Heart right ventricle (tissue), 16 donors: ENCODE measurements around the gene ANKRD45. TPM values are rescaled to one million over a fixed set of nuclear protein-coding genes. Genes with fewer than 3 reads are reported as not detected.

Experiments used
- ATAC-seq, 8 donors: fragments of 200-7000 bp; cut with Tn5 transposase; one replicate each; pipeline ENCODE4 v1.9.1; 2020; ENCODE audit warnings: mild to moderate bottlenecking in 8 of 8, moderate library complexity in 8 of 8, moderate number of reproducible peaks in 1 of 8
- DNase-seq, 2 donors: peaks; one replicate each; pipeline ENCODE4 v3.0.0-alpha.2; 2020
- H3K27ac ChIP-seq, 10 donors: fragments of 200-600 bp; sonication (generic) in 2 of 10; one replicate each; pipeline versions ENCODE4 v1.5.0 to v1.8.0; 2020 to 2022; ENCODE audit warnings: mild to moderate bottlenecking in 3 of 10
- H3K27me3 ChIP-seq, 7 donors: fragments of 200-600 bp; one replicate each; pipeline ENCODE4 v1.8.0; 2021 to 2022; ENCODE audit warnings: mild to moderate bottlenecking in 2 of 7
- H3K36me3 ChIP-seq, 9 donors: fragments of 200-600 bp; sonication (generic) in 1 of 9; one replicate each; pipeline versions ENCODE4 v1.5.0 to v1.8.0; 2020 to 2022; ENCODE audit warnings: mild to moderate bottlenecking in 2 of 9
- H3K4me1 ChIP-seq, 9 donors: fragments of 200-600 bp; sonication (generic) in 1 of 9; one replicate each; pipeline versions ENCODE4 v1.5.0 to v1.8.0; 2020 to 2022; ENCODE audit warnings: mild to moderate bottlenecking in 4 of 9
- H3K4me3 ChIP-seq, 10 donors: fragments of 200-600 bp; sonication (generic) in 2 of 10; one replicate each; pipeline versions ENCODE4 v1.5.0 to v1.8.0; 2020 to 2022; ENCODE audit warnings: mild to moderate bottlenecking in 7 of 10, moderate library complexity in 2 of 10
- H3K9me3 ChIP-seq, 11 donors: fragments of 200-600 bp in 10 of 11; sonication (generic) in 2 of 11; one replicate each; pipeline versions ENCODE4 v1.5.0 to v1.8.0; 2013 to 2022; ENCODE audit warnings: mild to moderate bottlenecking in 2 of 11, control low read depth in 1 of 11, moderate library complexity in 1 of 11
- CTCF ChIP-seq, 9 donors: fragments of 200-600 bp; sonication (generic) in 2 of 9; IDR thresholded peaks; one replicate each; pipeline versions ENCODE4 v1.5.0 to v1.8.0; 2021 to 2022; ENCODE audit warnings: antibody characterized with exemption in 9 of 9, mild to moderate bottlenecking in 5 of 9, moderate library complexity in 1 of 9
- WGBS, 2 donors: extraction: QIAGEN DNeasy Blood & Tissue Kit; methylation state at CpG; one replicate each; pipeline ENCODE4 v1.1.7; 2013; ENCODE audit warnings: inconsistent platforms in 1 of 2; 5-methylcytosine and 5-hydroxymethylcytosine counted together
- intact Hi-C, 10 donors: fragments of 100-400 bp; cut with DNase I; formaldehyde crosslinking; loops; one replicate each; pipeline versions ENCODE4 v1.11.1 to v1.14.2; 2022
- polyA plus RNA-seq, 2 donors: library from polyadenylated mRNA; stranded (reverse); fragments of 200-250 nt; gene quantifications; one replicate each; pipeline ENCODE4 v1.2.3, GENCODE V29; 2013
- total RNA-seq, 10 donors: library from RNA; stranded (reverse); fragmentation: NEBNext Ultra II Directional in 3 of 10; extraction: Animal tissue kit (Norgen Biotek cat#: 25700) in 3 of 10; gene quantifications; one replicate each; pipeline versions ENCODE4 v1.2.1 to v1.2.4, GENCODE V29; 2021 to 2023
- donor health status: Arrhythmogenic right ventricular cardiomyopathy.
- donor health status: ischemic (EF 13 %, LVEDD 7.1; RV severe dilation, severe dysfunction).
- donor health status: healthy with polysubstance abuse.
- donor health status: DM: no; HTN: yes; CAD: no.
- donor health status: DM: no; HTN: no; CAD: no.
- donor health status: ischemic (EF 25% LVEDD 6.9; RV normal size, moderate dysfunction).
- donor health status: ischemic (EF 25% LVEDD 5.7; RV mildly dilated, moderate dysfunction).
- donor health status: healthy.
- donor health status: DM: yes; HTN: yes; CAD: no.
- donor health status: Ischemic cardiomyopathy.
- donor health status: ischemic (EF 35%, LVEDD 5.7; RV mildly dilated, moderate dysfunction).
- donor health status: nonischemic (EF 11% LVEDD 7.7; RV severe dilation, severe dysfunction).
- donor health status: DM: yes; HTN: yes; CAD: no.
- donor health status: PGD.
- donor health status: ischemic (EF 29% LVEDD 5.4; RV normal size, mild dysfunction).
- donor health status: nonischemic (EF 23%, LVEDD 6.1; RV moderate dilation, normal function).

ANKRD45 gene
- total and polyA plus RNA-seq, 12 donors = 0.10 to 0.57 (median 0.28) TPM; not detected in 5

- Histone ChIP-seq H3K4me1 (no peaks in the 10 kb centered on the region), H3K27me3 (no peaks in the 10 kb centered on the region), H3K9me3 (peaks cover 0 to 16% (median 0%) of the 10 kb centered on the region in 11 donors), H3K4me3 (no peak overlapping the region), H3K36me3 (no peaks in the 10 kb centered on the region), H3K27ac (no peak overlapping the region)
- DNase-seq = no peak
- TF ChIP-seq CTCF (IDR thresholded peaks at IDR 0.05) = no peak
- intact Hi-C loops = no loop called here
- peak in 1 of 8 donors; percentile 56 for ATAC-seq
- 82 to 83% methylated on average over 3 of the region's 3 CpGs for WGBS, 2 donors
These were observed 109.3 kb downstream of the ANKRD45 start for GRCh38 chr1:173560285-173560880.

Other genes starting within 250 kb of the ANKRD45 start
- 100 to 1,000 TPM; 215 to 698 (median 325) TPM for gene PRDX6, start 192.5 kb downstream of the ANKRD45 start, total RNA-seq
- gene PRDX6, start 192.5 kb downstream of the ANKRD45 start, polyA plus RNA-seq = 100 to 1,000 TPM; 426 to 640 TPM
- gene SLC9C2, start 66.8 kb downstream of the ANKRD45 start, total RNA-seq = 1 to 10 TPM in 1 of 10 donors, under 1 TPM in 2, not detected in 7; 0.07 to 2.0 (median 0.43) TPM
- under 1 TPM; 0.04 to 0.44 TPM for gene SLC9C2, start 66.8 kb downstream of the ANKRD45 start, polyA plus RNA-seq
- gene TEX50, start 34.5 kb downstream of the ANKRD45 start, total RNA-seq = not detected
- not detected for gene TEX50, start 34.5 kb downstream of the ANKRD45 start, polyA plus RNA-seq
- gene KLHL20, start 45.1 kb upstream of the ANKRD45 start, total RNA-seq = 10 to 100 TPM; 14.5 to 19.4 (median 17.3) TPM
- gene KLHL20, start 45.1 kb upstream of the ANKRD45 start, polyA plus RNA-seq = 1 to 10 TPM; 5.0 to 6.7 TPM
- 10 to 100 TPM; 11.3 to 22.8 (median 16.0) TPM for gene DARS2, start 154.8 kb upstream of the ANKRD45 start, total RNA-seq
- gene DARS2, start 154.8 kb upstream of the ANKRD45 start, polyA plus RNA-seq = 1 to 10 TPM; 5.0 to 7.2 TPM
- 1 to 10 TPM; 2.4 to 7.0 (median 3.5) TPM for gene CENPL, start 155.0 kb upstream of the ANKRD45 start, total RNA-seq
- 1 to 10 TPM; 1.7 to 2.0 TPM for gene CENPL, start 155.0 kb upstream of the ANKRD45 start, polyA plus RNA-seq
- 10 to 100 TPM; 33.1 to 74.1 (median 42.4) TPM for gene GAS5, start 198.1 kb upstream of the ANKRD45 start, total RNA-seq
- gene GAS5, start 198.1 kb upstream of the ANKRD45 start, polyA plus RNA-seq = 100 to 1,000 TPM; 150 to 151 TPM
- gene ZBTB37, start 198.5 kb upstream of the ANKRD45 start, total RNA-seq = 10 to 100 TPM in 8 of 10 donors, 1 to 10 TPM in 2; 8.5 to 15.2 (median 11.3) TPM
- gene ZBTB37, start 198.5 kb upstream of the ANKRD45 start, polyA plus RNA-seq = 1 to 10 TPM in 1 of 2 donors, under 1 TPM in 1; 0.55 to 3.4 TPM
- under 1 TPM in 2 of 10 donors, not detected in 8; 0.34 to 0.44 TPM for gene SERPINC1, start 247.5 kb upstream of the ANKRD45 start, total RNA-seq
- under 1 TPM in 1 of 2 donors, not detected in 1; 0.20 TPM for gene SERPINC1, start 247.5 kb upstream of the ANKRD45 start, polyA plus RNA-seq